ENCODE data around the gene RPS3.

DNA sequence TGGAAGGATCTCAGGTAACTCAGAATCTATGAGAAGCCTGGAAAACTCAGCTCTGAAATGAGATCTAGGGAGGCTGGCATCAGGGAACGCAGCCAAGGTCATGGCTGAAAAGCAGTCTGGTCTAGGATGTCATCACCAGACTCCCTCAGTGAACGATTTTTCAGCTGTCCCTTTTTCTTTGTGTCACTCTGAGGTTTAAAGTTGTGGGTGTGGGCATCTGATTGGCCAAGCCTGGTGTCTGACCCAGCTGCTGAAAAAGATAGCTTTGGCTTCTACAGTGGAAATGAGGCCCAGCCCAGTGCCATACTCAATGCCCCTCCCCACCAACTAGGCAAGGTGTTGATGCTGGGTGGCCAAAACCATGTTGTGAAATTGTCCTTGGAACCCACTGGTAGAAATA is 14.5 kb downstream of the RPS3 start:
- TF ChIP-seq, protein P1, sequence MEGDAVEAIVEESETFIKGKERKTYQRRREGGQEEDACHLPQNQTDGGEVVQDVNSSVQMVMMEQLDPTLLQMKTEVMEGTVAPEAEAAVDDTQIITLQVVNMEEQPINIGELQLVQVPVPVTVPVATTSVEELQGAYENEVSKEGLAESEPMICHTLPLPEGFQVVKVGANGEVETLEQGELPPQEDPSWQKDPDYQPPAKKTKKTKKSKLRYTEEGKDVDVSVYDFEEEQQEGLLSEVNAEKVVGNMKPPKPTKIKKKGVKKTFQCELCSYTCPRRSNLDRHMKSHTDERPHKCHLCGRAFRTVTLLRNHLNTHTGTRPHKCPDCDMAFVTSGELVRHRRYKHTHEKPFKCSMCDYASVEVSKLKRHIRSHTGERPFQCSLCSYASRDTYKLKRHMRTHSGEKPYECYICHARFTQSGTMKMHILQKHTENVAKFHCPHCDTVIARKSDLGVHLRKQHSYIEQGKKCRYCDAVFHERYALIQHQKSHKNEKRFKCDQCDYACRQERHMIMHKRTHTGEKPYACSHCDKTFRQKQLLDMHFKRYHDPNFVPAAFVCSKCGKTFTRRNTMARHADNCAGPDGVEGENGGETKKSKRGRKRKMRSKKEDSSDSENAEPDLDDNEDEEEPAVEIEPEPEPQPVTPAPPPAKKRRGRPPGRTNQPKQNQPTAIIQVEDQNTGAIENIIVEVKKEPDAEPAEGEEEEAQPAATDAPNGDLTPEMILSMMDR (IDR thresholded peaks at IDR 0.05) = no peak
- TF ChIP-seq EP300 (IDR thresholded peaks at IDR 0.05) (no peak), POLR2A (IDR thresholded peaks at IDR 0.05) (no peak)
